GM21619 (cell line): Measurements from ENCODE around the gene PITX2.

ENCODE experiments used
- ATAC-seq: cut with Tn5 transposase; IDR thresholded peaks from one replicate; pipeline ENCODE4 v1.9.1; 2021; ENCODE audit not compliant: unreplicated experiment

The PITX2 gene

GRCh38 chr4:110624904-110625494, 2.1 kb upstream of the PITX2 start:
- no peak for ATAC-seq

- no peak for ATAC-seq
Measured at GRCh38 chr4:110624398-110624780, 1.5 kb upstream of the PITX2 start.

GRCh38 chr4:110623718-110624397, 981 bp upstream of the PITX2 start:
- no peak for ATAC-seq

- ATAC-seq, result no peak
Measured at GRCh38 chr4:110621839-110622751, 782 bp downstream of the PITX2 start.

GRCh38 chr4:110621328-110621812, 1.5 kb downstream of the PITX2 start:
- no peak for ATAC-seq

- peak; percentile 41 for ATAC-seq
Measured at GRCh38 chr4:110620691-110621327, 2.1 kb downstream of the PITX2 start.

GRCh38 chr4:110620322-110620690, 2.6 kb downstream of the PITX2 start:
- ATAC-seq, result no peak

- ATAC-seq, result no peak
Measured at GRCh38 chr4:110619463-110620247, 3.2 kb downstream of the PITX2 start.

GRCh38 chr4:110618581-110619462, 4.1 kb downstream of the PITX2 start:
- no peak for ATAC-seq

- no peak for ATAC-seq
Measured at GRCh38 chr4:110617646-110618580, 5.0 kb downstream of the PITX2 start.

- ATAC-seq, result no peak
Measured at GRCh38 chr4:110617075-110617640, 5.7 kb downstream of the PITX2 start.

- ATAC-seq, result no peak
Measured at GRCh38 chr4:110616238-110617074, 6.4 kb downstream of the PITX2 start.

GRCh38 chr4:110615353-110616237, 7.3 kb downstream of the PITX2 start:
- no peak for ATAC-seq

GRCh38 chr4:110614976-110615352, 7.9 kb downstream of the PITX2 start:
- ATAC-seq, result no peak

GRCh38 chr4:110614173-110614963, 8.5 kb downstream of the PITX2 start:
- ATAC-seq, result no peak
